NT2/D1 (cell line): ENCODE results near the gene ABLIM1.

Experiments used
- SUZ12 ChIP-seq: IDR thresholded peaks from 2 replicates; pipeline ENCODE4 v1.6.1; 2011; ENCODE audit not compliant: insufficient read length, insufficient read depth; ENCODE audit errors: extremely low read depth
- YY1 ChIP-seq: IDR thresholded peaks from 2 replicates; pipeline ENCODE4 v1.6.1; 2011; ENCODE audit not compliant: insufficient read length, insufficient read depth
- ZNF274 ChIP-seq: IDR thresholded peaks from 2 replicates; pipeline ENCODE4 v1.6.1; 2011; ENCODE audit warnings: mild to moderate bottlenecking, low read depth, low read length

GRCh38 chr10:114495303-114495702 lies 162.8 kb downstream of the ABLIM1 start:
- no peak for TF ChIP-seq ZNF274
- TF ChIP-seq YY1 = no peak
- TF ChIP-seq SUZ12 = no peak
